Myocyte (in vitro differentiated cells): Measurements from ENCODE around the gene HOXC5. TPM values are rescaled to one million over a fixed set of nuclear protein-coding genes. Genes with fewer than 3 reads are reported as not detected.
A peak's percentile ranks its signal among the peaks of the same experiment; 100 is the strongest.
"Not testable (repeated sequence)": the region's sequence is repeated elsewhere in the genome, so short reads cannot be mapped to it uniquely, and the experiment has no call there.

ENCODE experiments used
- DNase-seq: peaks from one replicate; pipeline ENCODE4 v3.0.0-alpha.2; 2012; ENCODE audit warnings: low read depth
- total RNA-seq: library from RNA; depleted of rRNA; stranded (reverse); fragments of >200 nt; gene quantifications from 2 replicates; pipeline ENCODE4 v1.2.3, GENCODE V29; 2014

HOXC5 gene
- total RNA-seq, 1 donor from 2014 or later = 1.2 TPM

GRCh38 chr12:54032086-54032619, 697 bp upstream of the HOXC5 start:
- DNase-seq = no peak

GRCh38 chr12:54033106-54033979, 493 bp downstream of the HOXC5 start:
- peak; percentile 62 for DNase-seq

- DNase-seq = peak; percentile 35
Observed at GRCh38 chr12:54033980-54034784, 1.3 kb downstream of the HOXC5 start.

GRCh38 chr12:54034785-54035310, 2.0 kb downstream of the HOXC5 start:
- DNase-seq = no peak

GRCh38 chr12:54035568-54036264, 2.9 kb downstream of the HOXC5 start:
- DNase-seq = no peak

GRCh38 chr12:54036620-54037359, 3.9 kb downstream of the HOXC5 start:
- peak; percentile 66 for DNase-seq

- DNase-seq = no peak
Observed at GRCh38 chr12:54037360-54038283, 4.8 kb downstream of the HOXC5 start.

GRCh38 chr12:54038284-54038870, 5.5 kb downstream of the HOXC5 start:
- peak; percentile 56 for DNase-seq

GRCh38 chr12:54038871-54039414, 6.1 kb downstream of the HOXC5 start:
- no peak for DNase-seq

GRCh38 chr12:54039417-54040147, 6.7 kb downstream of the HOXC5 start:
- DNase-seq = peak; percentile 59

- peak; percentile 50 for DNase-seq
Observed at GRCh38 chr12:54040148-54040494, 7.3 kb downstream of the HOXC5 start.

- DNase-seq = no peak
Observed at GRCh38 chr12:54040648-54041047, 7.8 kb downstream of the HOXC5 start.

GRCh38 chr12:54041097-54041690, 8.3 kb downstream of the HOXC5 start:
- peak; percentile 13 for DNase-seq

GRCh38 chr12:54042033-54042432, 9.2 kb downstream of the HOXC5 start:
- DNase-seq = not testable (repeated sequence)

- DNase-seq = peak; percentile 82
Observed at GRCh38 chr12:54042970-54043853, 10.4 kb downstream of the HOXC5 start.

GRCh38 chr12:54044425-54045103, 11.7 kb downstream of the HOXC5 start:
- no peak for DNase-seq
